NB4 (cell line): ENCODE data around the gene LMNTD2.

Experiments used
- CTCF ChIP-seq: IDR thresholded peaks from one replicate; pipeline ENCODE4 v1.5.1; 2012; ENCODE audit warnings: low read depth, low read length
- MYC ChIP-seq: IDR thresholded peaks from 2 replicates; pipeline ENCODE4 v1.6.1; 2011; ENCODE audit warnings: low read depth, low read length

GRCh38 chr11:567011-567628 lies 6.6 kb upstream of the LMNTD2 start:
- no peak for TF ChIP-seq CTCF
- TF ChIP-seq MYC = no peak
